Lung (tissue), 12 donors: Measurements from ENCODE around the gene RPL28. TPM values are rescaled to one million over a fixed set of nuclear protein-coding genes. Genes with fewer than 3 reads are reported as not detected.

ENCODE experiments used
- ATAC-seq: fragments of 200-7000 bp; cut with Tn5 transposase; one replicate; pipeline ENCODE4 v1.9.1; 2020; ENCODE audit warnings: moderate number of reproducible peaks; ENCODE audit not compliant: insufficient read depth, low FRiP score
- DNase-seq, 3 donors: peaks; one replicate each; pipeline ENCODE4 v3.0.0-alpha.2; 2013 to 2017
- H3K27ac ChIP-seq, 2 donors: one replicate each; pipeline ENCODE4 v1.5.1; 2013; ENCODE audit warnings: mild to moderate bottlenecking in 2 of 2, moderate library complexity in 2 of 2, control low read depth in 1 of 2, inconsistent platforms in 1 of 2, low read depth in 1 of 2, low read length in 1 of 2
- H3K27me3 ChIP-seq, 3 donors: one replicate each; pipeline ENCODE4 v1.5.1; 2013; ENCODE audit warnings: low read length in 2 of 3; ENCODE audit not compliant: control insufficient read depth in 3 of 3, insufficient read depth in 3 of 3
- H3K36me3 ChIP-seq, 4 donors: one replicate each; pipeline ENCODE4 v1.5.1; 2013; ENCODE audit warnings: low read length in 4 of 4, mild to moderate bottlenecking in 1 of 4, moderate library complexity in 1 of 4; ENCODE audit not compliant: control insufficient read depth in 4 of 4, insufficient read depth in 4 of 4
- H3K4me1 ChIP-seq, 5 donors: one replicate each; pipeline ENCODE4 v1.5.1; 2013; ENCODE audit warnings: low read length in 5 of 5, mild to moderate bottlenecking in 2 of 5, moderate library complexity in 1 of 5; ENCODE audit not compliant: control insufficient read depth in 5 of 5, insufficient read depth in 5 of 5
- H3K4me3 ChIP-seq: one replicate; pipeline ENCODE4 v1.5.1; 2013; ENCODE audit warnings: mild to moderate bottlenecking, control low read depth, moderate library complexity
- H3K9ac ChIP-seq, 2 donors: one replicate each; pipeline ENCODE4 v1.5.1; 2013; ENCODE audit warnings: low read length in 2 of 2, control low read depth in 1 of 2; ENCODE audit not compliant: insufficient read depth in 1 of 2
- H3K9me3 ChIP-seq, 4 donors: one replicate each; pipeline ENCODE4 v1.5.1; 2013; ENCODE audit warnings: low read length in 3 of 4, mild to moderate bottlenecking in 1 of 4, moderate library complexity in 1 of 4; ENCODE audit not compliant: control insufficient read depth in 4 of 4, insufficient read depth in 3 of 4
- CTCF ChIP-seq: IDR thresholded peaks from 2 replicates; pipeline ENCODE4 v1.5.1; 2012; ENCODE audit warnings: mild to moderate bottlenecking; ENCODE audit errors: control extremely low read depth, extremely low read depth
- WGBS, 2 donors: extraction: QIAGEN DNeasy Blood & Tissue Kit; methylation state at CpG; one replicate each; pipeline ENCODE4 v1.1.7; 2013; 5-methylcytosine and 5-hydroxymethylcytosine counted together
- polyA plus RNA-seq, 2 donors: library from polyadenylated mRNA; stranded (reverse); fragments of 200-250 nt; gene quantifications; one replicate each; pipeline ENCODE4 v1.2.1, GENCODE V29; 2013
- total RNA-seq, 2 donors: library from RNA; depleted of rRNA in 1 of 2; stranded (reverse); fragments of >200 nt in 1 of 2; gene quantifications; one replicate each; pipeline ENCODE4 v1.2.1, GENCODE V29; 2014 to 2021
- donor health status: control.
- donor health status: control.
- donor health status: Bipolar disorder and iron deficiency.
- donor health status: healthy.
- donor health status: DM: yes; HTN: yes; CAD: no.

The RPL28 gene
- total and polyA plus RNA-seq, 4 donors, result 272 to 3,086 (median 1,601) TPM

DNA sequence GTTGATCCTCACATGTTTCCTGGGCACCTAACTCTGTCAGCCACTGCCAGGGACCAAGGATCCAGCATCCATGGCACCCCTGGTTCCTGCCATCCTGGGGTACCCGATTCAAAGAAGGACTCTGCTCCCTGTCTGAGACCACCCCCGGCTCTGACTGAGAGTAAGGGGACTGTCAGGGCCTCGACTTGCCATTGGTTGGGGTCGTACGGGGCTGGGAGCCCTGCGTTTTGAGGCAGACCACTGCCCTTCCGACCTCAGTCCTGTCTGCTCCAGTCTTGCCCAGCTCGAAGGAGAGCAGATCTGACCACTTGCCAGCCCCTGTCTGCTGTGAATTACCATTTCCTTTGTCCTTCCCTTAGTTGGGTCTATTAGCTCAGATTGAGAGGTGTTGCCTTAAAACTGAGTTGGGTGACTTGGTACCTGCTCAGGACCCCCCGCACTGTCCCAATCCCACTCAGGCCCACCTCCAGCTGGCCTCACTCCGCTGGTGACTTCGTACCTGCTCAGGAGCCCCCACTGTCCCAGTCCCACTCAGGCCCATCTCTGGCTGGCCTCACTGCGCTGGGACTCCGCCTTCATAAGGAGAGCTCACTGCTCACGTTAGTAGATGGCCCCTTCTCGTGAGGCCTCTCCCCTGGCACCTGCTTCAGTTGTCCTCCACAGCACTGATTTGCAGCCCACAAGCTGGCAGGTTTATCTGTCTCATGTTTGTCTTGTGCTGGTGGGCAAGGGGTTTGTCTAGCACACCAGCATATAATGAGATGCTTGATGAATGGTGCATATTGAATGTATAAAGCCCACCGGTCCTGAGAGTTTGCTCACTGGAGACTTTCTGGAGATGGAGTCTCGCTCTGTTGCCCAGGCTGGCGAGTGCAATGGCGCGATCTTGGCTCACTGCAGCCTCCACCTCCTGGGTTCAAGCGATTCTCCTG lies 3.9 kb downstream of the RPL28 start:
- WGBS, 2 donors, result 85 to 88% methylated on average over 21 of the region's 21 CpGs

DNA sequence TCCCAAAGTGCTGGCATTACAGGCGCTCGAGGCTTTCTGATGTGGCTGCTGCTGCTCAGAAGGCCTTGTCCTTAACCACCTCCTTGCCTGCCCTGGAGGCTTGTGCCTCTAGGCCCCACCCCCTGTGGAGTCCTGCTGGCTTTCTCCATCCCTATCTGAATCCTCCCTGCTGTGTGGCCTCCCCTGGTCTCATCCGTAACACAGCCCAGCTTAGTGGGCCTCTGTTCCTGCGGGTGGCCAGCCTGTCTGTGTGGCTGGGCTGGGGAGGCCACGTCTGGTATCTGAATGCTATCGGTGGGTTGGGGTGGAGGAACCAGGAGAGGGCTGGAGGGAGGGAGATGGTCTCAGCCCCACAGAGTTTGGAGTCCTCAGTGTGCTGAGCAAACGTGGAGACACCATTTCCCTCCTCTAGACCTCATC lies 4.7 kb downstream of the RPL28 start:
- no peaks in the 10 kb centered on the region for H3K27me3 ChIP-seq
- DNase-seq (no peak), ATAC-seq (no peak)
- H3K4me3 ChIP-seq, result no peak overlapping the region
- H3K4me1 ChIP-seq, result peaks cover 7 to 26% (median 13%) of the 10 kb centered on the region in 5 donors
- no peak overlapping the region for H3K27ac ChIP-seq
- no peak for TF ChIP-seq CTCF
- H3K9me3 ChIP-seq, result peaks cover 0 to 1% (median 0%) of the 10 kb centered on the region in 4 donors
- H3K9ac ChIP-seq, result no peak overlapping the region
- WGBS, 2 donors, result 83 to 84% methylated on average over 7 of the region's 7 CpGs
- peaks cover 3 to 43% (median 22%) of the 10 kb centered on the region in 4 donors for H3K36me3 ChIP-seq

More for the DNA sequence above, 3.9 kb downstream of the RPL28 start:
- no peak for DNase-seq
- H3K9ac ChIP-seq, result no peak overlapping the region
- H3K27me3 ChIP-seq, result no peaks in the 10 kb centered on the region
- ATAC-seq, result no peak
- peaks cover 0 to 1% (median 0%) of the 10 kb centered on the region in 4 donors for H3K9me3 ChIP-seq
- TF ChIP-seq CTCF, result no peak
- H3K4me1 ChIP-seq, result peaks cover 7 to 32% (median 18%) of the 10 kb centered on the region in 5 donors
- no peak overlapping the region for H3K4me3 ChIP-seq
- H3K36me3 ChIP-seq, result peaks cover 3 to 43% (median 22%) of the 10 kb centered on the region in 4 donors
- no peak overlapping the region for H3K27ac ChIP-seq

DNA sequence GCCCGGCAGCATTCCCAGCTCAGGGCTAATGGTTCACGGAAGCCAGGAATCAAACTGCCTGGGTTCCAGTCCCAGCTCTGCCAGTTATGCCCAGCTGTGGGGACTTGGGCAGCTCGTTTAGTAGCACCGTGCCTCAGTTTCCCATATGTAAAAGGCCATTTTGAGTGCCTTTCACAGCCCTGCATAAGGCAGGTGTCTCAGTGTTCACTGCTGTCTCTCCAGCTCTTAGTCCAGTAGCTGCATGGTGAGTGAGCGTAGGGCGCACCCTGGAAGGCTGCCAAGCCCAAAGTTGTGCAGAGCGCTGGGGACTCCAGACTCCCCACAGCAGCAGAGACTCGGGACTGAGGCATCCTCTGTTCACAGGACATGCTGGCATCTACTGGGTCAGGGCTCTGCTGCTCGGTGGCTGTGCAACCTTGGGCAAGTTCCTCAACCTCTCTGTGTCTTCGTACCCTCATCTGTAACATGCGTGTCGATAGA lies 5.5 kb downstream of the RPL28 start:
- DNase-seq (no peak), ATAC-seq (no peak)
- no peaks in the 10 kb centered on the region for H3K27me3 ChIP-seq
- H3K4me1 ChIP-seq, result peaks cover 7 to 26% (median 13%) of the 10 kb centered on the region in 5 donors
- H3K27ac ChIP-seq, result no peak overlapping the region
- H3K9me3 ChIP-seq, result peaks cover 0 to 1% (median 0%) of the 10 kb centered on the region in 4 donors
- H3K36me3 ChIP-seq, result peaks cover 3 to 43% (median 20%) of the 10 kb centered on the region in 4 donors
- H3K4me3 ChIP-seq, result no peak overlapping the region
- no peak overlapping the region for H3K9ac ChIP-seq
- no peak for TF ChIP-seq CTCF
- WGBS, 2 donors, result 87 to 88% methylated on average over 12 of the region's 12 CpGs
